Fibroblast of the aortic adventitia (primary cell): ENCODE results near the gene TNIP1. TPM values are rescaled to one million over a fixed set of nuclear protein-coding genes. Genes with fewer than 3 reads are reported as not detected.
A peak's percentile ranks its signal among the peaks of the same experiment; 100 is the strongest.

Experiments used
- DNase-seq: peaks from one replicate; pipeline ENCODE4 v3.0.0-alpha.2; 2010; ENCODE audit warnings: low read depth
- H3K4me3 ChIP-seq: 2 replicates; pipeline ENCODE4 v1.5.1; 2011; ENCODE audit warnings: low read depth, mild to moderate bottlenecking, control low read depth, low read length, moderate library complexity
- CTCF ChIP-seq: IDR thresholded peaks from 2 replicates; pipeline ENCODE4 v1.5.1; 2011; ENCODE audit warnings: mild to moderate bottlenecking, low read length, control low read depth, inconsistent platforms; ENCODE audit not compliant: insufficient read depth
- total RNA-seq: library from RNA; depleted of rRNA; stranded (reverse); fragments of >200 nt; gene quantifications from 2 replicates; pipeline ENCODE4 v1.2.3, GENCODE V29; 2012; ENCODE audit warnings: low replicate concordance

The TNIP1 gene
- total RNA-seq: 33.7 and 42.9 TPM in 2 replicates

GRCh38 chr5:151080613-151081430, at the start of gene TNIP1:
Gene TNIP1, minus strand, starts transcription at chr5:151081034. Its CDS starts 15,939 bp downstream, at chr5:151065095.
- peak within 1 kb of the TSS; percentile 86 for H3K4me3 ChIP-seq
- peak; percentile 88 for DNase-seq
- TF ChIP-seq CTCF: no peak

DNA sequence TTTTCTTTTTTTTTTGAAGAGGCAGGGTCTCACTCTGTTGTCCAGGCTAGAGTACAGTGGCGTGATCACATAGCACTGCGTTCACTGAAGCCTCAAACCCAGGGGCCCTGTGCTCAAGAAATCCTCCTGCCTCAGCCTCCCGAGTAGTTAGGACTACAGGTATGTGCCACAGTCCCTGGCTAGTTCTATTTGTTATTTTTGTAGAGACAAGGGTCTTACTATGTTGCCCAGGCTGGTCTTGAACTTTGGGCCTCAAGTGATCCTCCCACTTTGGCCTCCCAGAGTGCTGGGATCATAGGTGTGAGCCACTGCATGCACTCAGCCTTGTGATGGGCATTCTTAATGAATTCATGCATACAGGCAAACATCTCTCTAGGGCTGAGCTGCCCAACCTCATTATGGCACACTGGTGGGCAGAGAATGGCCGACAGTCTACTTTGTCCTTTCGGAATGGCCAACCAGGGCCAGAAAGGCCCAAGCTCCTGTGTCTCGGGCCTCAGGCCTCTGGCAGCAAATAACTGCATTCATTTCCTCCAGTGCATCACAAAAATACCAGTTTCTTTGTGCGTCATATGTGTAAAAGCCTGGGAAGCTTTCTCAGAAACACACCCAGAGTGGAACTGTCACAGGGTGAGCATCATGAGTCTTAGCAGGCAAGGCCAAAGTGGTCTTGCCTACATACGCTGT, 49.5 kb upstream of the TNIP1 start:
- no peak overlapping the region for H3K4me3 ChIP-seq
- no peak for TF ChIP-seq CTCF
- DNase-seq: no peak

GRCh38 chr5:151128817-151129216, 48.0 kb upstream of the TNIP1 start:
- no peak for DNase-seq
- TF ChIP-seq CTCF: no peak
- no peak overlapping the region for H3K4me3 ChIP-seq

DNA sequence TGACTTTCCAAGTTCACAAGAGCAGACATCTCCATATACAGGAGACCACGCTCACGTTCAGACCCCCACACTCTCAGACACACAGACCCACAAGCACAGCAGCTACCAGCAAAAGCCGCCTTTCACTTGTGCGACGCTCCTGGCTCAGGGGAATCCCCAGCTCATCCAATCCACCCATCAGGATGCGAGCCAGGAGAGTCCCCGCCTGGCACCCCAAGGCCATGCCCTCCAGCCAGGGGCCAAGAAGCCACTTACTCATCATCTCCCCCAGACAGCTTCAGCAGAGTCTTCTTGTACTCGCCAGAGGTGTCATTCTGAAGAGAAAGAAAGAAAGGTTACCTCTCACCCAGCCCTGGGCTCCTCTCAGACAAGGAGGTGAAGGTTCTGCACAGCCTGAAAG, 47.1 kb upstream of the TNIP1 start:
- H3K4me3 ChIP-seq: no peak overlapping the region
- no peak for DNase-seq
- no peak for TF ChIP-seq CTCF

DNA sequence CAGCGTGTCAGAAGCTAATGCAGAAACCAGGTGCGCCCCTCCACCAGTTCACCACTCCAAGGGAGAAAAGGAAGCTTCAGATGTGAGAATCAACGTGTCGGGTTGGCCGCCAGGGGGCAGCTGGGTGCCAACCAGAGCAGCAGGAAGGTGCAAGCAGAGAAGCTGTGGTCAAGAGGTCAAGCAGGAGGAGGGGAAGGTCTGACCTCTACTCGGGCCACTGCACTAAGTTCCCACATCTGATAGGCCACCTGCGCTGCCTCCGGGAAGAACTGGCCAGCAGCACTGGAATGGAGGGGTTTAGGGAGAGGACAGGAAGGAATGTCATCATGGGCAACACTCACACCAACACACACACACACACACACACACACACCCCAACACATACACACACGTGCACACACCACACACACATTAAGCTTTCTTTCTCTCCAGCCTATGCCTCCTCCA, 45.4 kb upstream of the TNIP1 start:
- TF ChIP-seq CTCF: peak; percentile 80
- H3K4me3 ChIP-seq: no peak overlapping the region
- peak; percentile 60 for DNase-seq

GRCh38 chr5:151125421-151125820, 44.6 kb upstream of the TNIP1 start:
- TF ChIP-seq CTCF: no peak
- no peak overlapping the region for H3K4me3 ChIP-seq
- DNase-seq: no peak
